ENCODE measurements around the gene ZNF141. TPM values are rescaled to one million over a fixed set of nuclear protein-coding genes. Genes with fewer than 3 reads are reported as not detected.

ZNF141 gene
- total RNA-seq, 1 experiment from 2014 or later = 42.1 TPM

- no peak overlapping the region for H2BK15ac ChIP-seq (ENCODE audit: low read depth, low read length)
- no peak overlapping the region for H2BK5ac ChIP-seq (ENCODE audit: insufficient read length, low read length)
- H2BK20ac ChIP-seq (ENCODE audit: low read depth, low read length, poor library complexity, severe bottlenecking) = no peak overlapping the region
- no peaks in the 10 kb centered on the region for H4K20me1 ChIP-seq (ENCODE audit: control insufficient read depth, insufficient read depth, insufficient read length)
- H3K23ac ChIP-seq (ENCODE audit: insufficient read length, low read depth, low read length) = no peak overlapping the region
- H3K14ac ChIP-seq (ENCODE audit: insufficient read depth, low read length) = no peak overlapping the region
- H3K79me2 ChIP-seq (ENCODE audit: insufficient read depth, low read length) = no peaks in the 10 kb centered on the region
- DNase-seq = no peak
- H2AK5ac ChIP-seq (ENCODE audit: insufficient read length, low read length) = no peak overlapping the region
- no peaks in the 10 kb centered on the region for H3K27me3 ChIP-seq (ENCODE audit: insufficient read depth, low read length)
- H3K18ac ChIP-seq (ENCODE audit: insufficient read length, low read depth, low read length) = no peak overlapping the region
- peaks cover 80 to 100% (median 90%) of the 10 kb centered on the region in 3 experiments for H3K36me3 Mint-ChIP-seq (ENCODE audit: insufficient read depth in 1 of 3, low read depth in 3 of 3)
- H3K56ac ChIP-seq (ENCODE audit: insufficient read length, low read depth, low read length) = no peak overlapping the region
- H2BK12ac ChIP-seq (ENCODE audit: insufficient read length, low read depth, low read length) = no peak overlapping the region
- H3K4me3 Mint-ChIP-seq = no peak overlapping the region
- H3K27me3 Mint-ChIP-seq (ENCODE audit: low read depth) = peaks cover 5% of the 10 kb centered on the region; the same call in 1 of the 2 replicates
- peaks cover 77% of the 10 kb centered on the region for H3K9me3 ChIP-seq (ENCODE audit: control insufficient read depth, low read depth, low read length)
- no peak overlapping the region for H4K91ac ChIP-seq (ENCODE audit: insufficient read length, low read depth, low read length)
- H3K4me1 ChIP-seq (ENCODE audit: insufficient read depth, low read length) = no peaks in the 10 kb centered on the region
- H3K4me2 ChIP-seq (ENCODE audit: insufficient read depth, insufficient read length, low read length) = no peak overlapping the region
- H3K9ac ChIP-seq (ENCODE audit: extremely low read depth, insufficient read length, low read length) = no peak overlapping the region
- H4K8ac ChIP-seq (replicated peaks; ENCODE audit: insufficient read length, low read depth, low read length) = no peak overlapping the region
- TF ChIP-seq CTCF (conservative IDR thresholded peaks at IDR 0.05) = no peak
- H4K5ac ChIP-seq (ENCODE audit: insufficient read length, low read depth, low read length) = no peak overlapping the region
- H3T11ph ChIP-seq (ENCODE audit: low read length) = no peak overlapping the region
- H3K23me2 ChIP-seq (ENCODE audit: insufficient read length, low read depth, low read length, poor library complexity, severe bottlenecking) = no peaks in the 10 kb centered on the region
- H3K4me1 Mint-ChIP-seq = no peaks in the 10 kb centered on the region
- no peaks in the 10 kb centered on the region for H3K79me1 ChIP-seq (ENCODE audit: insufficient read depth, low read depth, low read length, poor library complexity, severe bottlenecking)
- no CpG with 5 or more reads among the region's 7 CpGs for WGBS (ENCODE audit: extremely low coverage, insufficient read length, low lambda C conversion rate)
- peaks cover 93 to 98% of the 10 kb centered on the region in 2 experiments for H3K9me3 Mint-ChIP-seq
- no peak overlapping the region for H3K27ac ChIP-seq (ENCODE audit: insufficient read length, low read depth, low read length)
- H2AFZ ChIP-seq (ENCODE audit: low read length) = no peak overlapping the region
- no peak overlapping the region for H2BK120ac ChIP-seq (ENCODE audit: low read depth, low read length, poor library complexity, severe bottlenecking)
- no peak overlapping the region for H3K4ac ChIP-seq (ENCODE audit: low read depth, low read length)
- H3K27ac Mint-ChIP-seq = no peak overlapping the region
These were observed 35.6 kb downstream of the ZNF141 start for GRCh38 chr4:373062-373839.
